H9 (cell line): Measurements from ENCODE around the gene MAPK8. TPM values are rescaled to one million over a fixed set of nuclear protein-coding genes. Genes with fewer than 3 reads are reported as not detected.

Source experiments
- DNase-seq: peaks from one replicate; pipeline ENCODE4 v3.0.0-alpha.2; 2017
- H2AFZ ChIP-seq: one replicate; pipeline ENCODE4 v1.6.1; 2013; ENCODE audit warnings: mild to moderate bottlenecking, low read length, control low read depth, moderate library complexity
- H2AK5ac ChIP-seq: 2 replicates; pipeline ENCODE4 v1.6.1; 2013; ENCODE audit warnings: low read length, control low read depth, mixed read lengths; ENCODE audit not compliant: insufficient read length
- H2BK120ac ChIP-seq: one replicate; pipeline ENCODE4 v1.6.1; 2013; ENCODE audit warnings: low read depth, mild to moderate bottlenecking, low read length, control low read depth, inconsistent platforms; ENCODE audit not compliant: poor library complexity, severe bottlenecking
- H2BK12ac ChIP-seq: 2 replicates; pipeline ENCODE4 v1.6.1; 2013; ENCODE audit warnings: low read length, control low read depth, mixed read lengths, low read depth; ENCODE audit not compliant: insufficient read length
- H2BK15ac ChIP-seq: 2 replicates; pipeline ENCODE4 v1.6.1; 2013; ENCODE audit warnings: low read depth, low read length, control low read depth
- H2BK20ac ChIP-seq: one replicate; pipeline ENCODE4 v1.6.1; 2013; ENCODE audit warnings: low read depth, mild to moderate bottlenecking, low read length, control low read depth, inconsistent platforms; ENCODE audit not compliant: poor library complexity, severe bottlenecking
- H2BK5ac ChIP-seq: 2 replicates; pipeline ENCODE4 v1.6.1; 2013; ENCODE audit warnings: low read length, control low read depth, mixed read lengths; ENCODE audit not compliant: insufficient read length
- H3K14ac ChIP-seq: 2 replicates; pipeline ENCODE4 v1.6.1; 2013; ENCODE audit warnings: low read length, control low read depth; ENCODE audit not compliant: insufficient read depth
- H3K18ac ChIP-seq: 2 replicates; pipeline ENCODE4 v1.6.1; 2013; ENCODE audit warnings: low read depth, mild to moderate bottlenecking, mixed read lengths, low read length, control low read depth; ENCODE audit not compliant: insufficient read length
- H3K23ac ChIP-seq: 2 replicates; pipeline ENCODE4 v1.6.1; 2013; ENCODE audit warnings: low read length, control low read depth, mixed read lengths, low read depth; ENCODE audit not compliant: insufficient read length
- H3K23me2 ChIP-seq: 2 replicates; pipeline ENCODE4 v1.6.1; 2013; ENCODE audit warnings: low read depth, mild to moderate bottlenecking, mixed read lengths, low read length, control low read depth; ENCODE audit not compliant: insufficient read length, poor library complexity, severe bottlenecking
- H3K27ac ChIP-seq: 2 replicates; pipeline ENCODE4 v1.5.1; 2013; ENCODE audit warnings: low read length, control low read depth, mixed read lengths, low read depth; ENCODE audit not compliant: insufficient read length
- H3K27me3 ChIP-seq: 2 replicates; pipeline ENCODE4 v1.6.1; 2013; ENCODE audit warnings: low read length, control low read depth, inconsistent platforms; ENCODE audit not compliant: insufficient read depth
- H3K4ac ChIP-seq: 2 replicates; pipeline ENCODE4 v1.6.1; 2013; ENCODE audit warnings: low read depth, mild to moderate bottlenecking, control low read depth, inconsistent platforms, low read length, moderate library complexity
- H3K4me1 ChIP-seq: 2 replicates; pipeline ENCODE4 v1.6.1; 2013; ENCODE audit warnings: low read length, control low read depth, inconsistent platforms; ENCODE audit not compliant: insufficient read depth
- H3K4me2 ChIP-seq: 2 replicates; pipeline ENCODE4 v1.6.1; 2013; ENCODE audit warnings: low read length, control low read depth, mixed read lengths; ENCODE audit not compliant: insufficient read length, insufficient read depth
- H3K56ac ChIP-seq: 2 replicates; pipeline ENCODE4 v1.6.1; 2013; ENCODE audit warnings: low read depth, mild to moderate bottlenecking, mixed read lengths, low read length, control low read depth; ENCODE audit not compliant: insufficient read length
- H3K79me1 ChIP-seq: 2 replicates; pipeline ENCODE4 v1.6.1; 2013; ENCODE audit warnings: low read depth, mild to moderate bottlenecking, moderate library complexity, low read length, control low read depth, inconsistent platforms; ENCODE audit not compliant: insufficient read depth, poor library complexity, severe bottlenecking
- H3K79me2 ChIP-seq: 2 replicates; pipeline ENCODE4 v1.6.1; 2013; ENCODE audit warnings: low read length, control low read depth, inconsistent platforms; ENCODE audit not compliant: insufficient read depth
- H3K9ac ChIP-seq: 2 replicates; pipeline ENCODE4 v1.6.1; 2013; ENCODE audit warnings: low read length, control low read depth, mixed read lengths; ENCODE audit not compliant: insufficient read length; ENCODE audit errors: extremely low read depth
- H3K9me3 ChIP-seq: one replicate; pipeline ENCODE4 v1.6.1; 2013; ENCODE audit warnings: low read depth, low read length, inconsistent platforms; ENCODE audit not compliant: control insufficient read depth
- H3T11ph ChIP-seq: one replicate; pipeline ENCODE4 v1.6.1; 2013; ENCODE audit warnings: mild to moderate bottlenecking, low read length, control low read depth, inconsistent platforms
- H4K20me1 ChIP-seq: one replicate; pipeline ENCODE4 v1.6.1; 2013; ENCODE audit not compliant: control insufficient read depth, insufficient read length, insufficient read depth
- H4K5ac ChIP-seq: 2 replicates; pipeline ENCODE4 v1.6.1; 2013; ENCODE audit warnings: low read depth, mild to moderate bottlenecking, mixed read lengths, low read length, control low read depth; ENCODE audit not compliant: insufficient read length
- H4K8ac ChIP-seq: replicated peaks from 2 replicates; pipeline ENCODE4 v1.6.1; 2013; ENCODE audit warnings: low read length, control low read depth, mixed read lengths, low read depth; ENCODE audit not compliant: insufficient read length
- H4K91ac ChIP-seq: 2 replicates; pipeline ENCODE4 v1.6.1; 2013; ENCODE audit warnings: low read depth, mild to moderate bottlenecking, moderate library complexity, mixed read lengths, low read length, control low read depth; ENCODE audit not compliant: insufficient read length
- H3K27ac Mint-ChIP-seq, 3 experiments: 2 replicates in 2 of 3; 3 replicates in 1 of 3; pipeline ENCODE4 v1.8.0; 2020 to 2021; ENCODE audit warnings: mixed read lengths in 3 of 3, mild to moderate bottlenecking in 1 of 3, moderate library complexity in 1 of 3
- H3K27me3 Mint-ChIP-seq: 2 replicates; pipeline ENCODE4 v1.8.0; 2021; ENCODE audit warnings: low read depth, mild to moderate bottlenecking, moderate library complexity, mixed read lengths
- H3K36me3 Mint-ChIP-seq, 3 experiments: 2 replicates in 2 of 3; 3 replicates in 1 of 3; pipeline ENCODE4 v1.8.0; 2020 to 2021; ENCODE audit warnings: low read depth in 3 of 3, mixed read lengths in 3 of 3; ENCODE audit not compliant: insufficient read depth in 1 of 3
- H3K4me1 Mint-ChIP-seq, 2 experiments: 2 replicates each; pipeline ENCODE4 v1.8.0; 2020; ENCODE audit warnings: mixed read lengths in 2 of 2
- H3K4me3 Mint-ChIP-seq, 2 experiments: 2 replicates in 1 of 2; 3 replicates in 1 of 2; pipeline ENCODE4 v1.8.0; 2020 to 2021; ENCODE audit warnings: mild to moderate bottlenecking in 2 of 2, mixed read lengths in 2 of 2, moderate library complexity in 1 of 2
- H3K9me3 Mint-ChIP-seq, 2 experiments: 2 replicates in 1 of 2; 3 replicates in 1 of 2; pipeline ENCODE4 v1.8.0; 2020; ENCODE audit warnings: mild to moderate bottlenecking in 2 of 2, mixed read lengths in 2 of 2, moderate library complexity in 1 of 2
- CTCF ChIP-seq: fragments of 200-600 bp; sonication (generic); conservative IDR thresholded peaks from 3 replicates; pipeline ENCODE4 v1.8.0; 2021; ENCODE audit warnings: antibody characterized with exemption, mild to moderate bottlenecking
- WGBS: extraction: QIAGEN DNeasy Blood & Tissue Kit; methylation state at CpG from one replicate; pipeline ENCODE4 v1.1.7; 2013; ENCODE audit warnings: missing lambda C conversion rate, low lambda C conversion rate, mixed read lengths; ENCODE audit not compliant: insufficient read length; ENCODE audit errors: extremely low coverage; 5-methylcytosine and 5-hydroxymethylcytosine counted together
- total RNA-seq: library from RNA; stranded (reverse); gene quantifications from 2 replicates; pipeline ENCODE4 v1.2.1, GENCODE V29; 2021

Gene MAPK8
- total RNA-seq, 1 experiment from 2014 or later, result 52.0 TPM

- TF ChIP-seq CTCF, result no peak
- Histone ChIP-seq H2BK5ac (no peak overlapping the region), H3K4me2 (no peak overlapping the region), H2BK15ac (no peak overlapping the region), H2AFZ (no peak overlapping the region), H3K4ac (no peak overlapping the region), H2AK5ac (no peak overlapping the region), H3K4me1 (no peaks in the 10 kb centered on the region), H3K23me2 (no peaks in the 10 kb centered on the region), H2BK12ac (no peak overlapping the region), H3K18ac (no peak overlapping the region), H4K5ac (no peak overlapping the region), H3K79me1 (no peaks in the 10 kb centered on the region), H3K9ac (no peak overlapping the region), H4K8ac (no peak overlapping the region), H2BK20ac (no peak overlapping the region), H3K27me3 (no peaks in the 10 kb centered on the region), H3K9me3 (no peaks in the 10 kb centered on the region), H4K91ac (no peak overlapping the region), H3K27ac (no peak overlapping the region), H3K14ac (no peak overlapping the region), H2BK120ac (no peak overlapping the region), H3T11ph (no peak overlapping the region), H3K23ac (no peak overlapping the region), H4K20me1 (no peaks in the 10 kb centered on the region), H3K79me2 (no peaks in the 10 kb centered on the region), H3K56ac (no peak overlapping the region)
- DNase-seq, result no peak
- no peak overlapping the region for H3K27ac Mint-ChIP-seq
- H3K4me3 Mint-ChIP-seq, result no peak overlapping the region
- no peaks in the 10 kb centered on the region for H3K36me3 Mint-ChIP-seq
- no peaks in the 10 kb centered on the region for H3K9me3 Mint-ChIP-seq
- H3K27me3 Mint-ChIP-seq, result no peaks in the 10 kb centered on the region
- no CpG with 5 or more reads among the region's 5 CpGs for WGBS
- H3K4me1 Mint-ChIP-seq, result peaks cover 11 to 16% of the 10 kb centered on the region in 2 experiments
Measured at GRCh38 chr10:48390558-48390871, 84.0 kb downstream of the MAPK8 start.
